Right lobe of liver (tissue), 6 donors: ENCODE data around the gene ACOT7. TPM values are rescaled to one million over a fixed set of nuclear protein-coding genes. Genes with fewer than 3 reads are reported as not detected.
A peak's percentile ranks its signal among the peaks of the same experiment; 100 is the strongest.

ENCODE experiments used
- ATAC-seq, 4 donors: fragments of 200-7000 bp; cut with Tn5 transposase; one replicate each; pipeline ENCODE4 v1.9.1; 2020; ENCODE audit warnings: mild to moderate bottlenecking in 4 of 4, moderate library complexity in 4 of 4
- DNase-seq, 3 donors: peaks; one replicate each; pipeline ENCODE4 v3.0.0-alpha.2; 2020
- H3K27ac ChIP-seq, 3 donors: fragments of 200-600 bp; one replicate each; pipeline ENCODE4 v1.8.0; 2022
- H3K27me3 ChIP-seq, 2 donors: fragments of 200-600 bp; one replicate each; pipeline ENCODE4 v1.8.0; 2022
- H3K36me3 ChIP-seq, 4 donors: fragments of 200-600 bp; sonication (generic) in 1 of 4; one replicate each; pipeline versions ENCODE4 v1.5.1 to v1.8.0; 2017 to 2022; ENCODE audit warnings: control low read depth in 1 of 4
- H3K4me1 ChIP-seq, 4 donors: fragments of 200-600 bp; sonication (generic) in 1 of 4; one replicate each; pipeline versions ENCODE4 v1.5.1 to v1.8.0; 2017 to 2022; ENCODE audit warnings: control low read depth in 1 of 4
- H3K4me3 ChIP-seq, 3 donors: fragments of 200-600 bp; one replicate each; pipeline ENCODE4 v1.8.0; 2022
- H3K9me3 ChIP-seq, 4 donors: fragments of 200-600 bp; sonication (generic) in 1 of 4; one replicate each; pipeline versions ENCODE4 v1.5.1 to v1.8.0; 2017 to 2022; ENCODE audit warnings: control low read depth in 1 of 4
- POLR2A ChIP-seq: fragments of 450-650 bp; IDR thresholded peaks from one replicate; pipeline ENCODE4 v1.6.1; 2017; ENCODE audit warnings: antibody characterized with exemption, mild to moderate bottlenecking
- WGBS: methylation state at CpG from one replicate; pipeline ENCODE4 v1.1.6; 2018; ENCODE audit warnings: low coverage, low lambda C conversion rate; ENCODE audit not compliant: insufficient coverage; ENCODE audit errors: missing lambda C conversion rate; 5-methylcytosine and 5-hydroxymethylcytosine counted together
- intact Hi-C, 2 donors: fragments of 100-400 bp; cut with DNase I; formaldehyde crosslinking; loops; one replicate each; pipeline versions ENCODE4 v1.11.2 to v1.14.1; 2022
- total RNA-seq, 6 experiments: library from RNA; depleted of rRNA in 2 of 6; stranded (reverse); fragments of >200 nt in 2 of 6; fragmentation: NEBNext Ultra II Directional in 3 of 6; extraction: Animal tissue kit (Norgen Biotek cat#: 25700) in 3 of 6; gene quantifications; one replicate each; pipeline versions ENCODE4 v1.1.0 to v1.2.4, GENCODE V29; 2016 to 2023
- TF ChIP-seq, protein P1 (sequence below), 4 donors: fragments of 200-600 bp in 3 of 4; fragments of 450-650 bp in 1 of 4; IDR thresholded peaks; one replicate each; pipeline versions ENCODE4 v1.5.1 to v1.8.0; 2016 to 2022; ENCODE audit warnings: antibody characterized with exemption in 4 of 4, mild to moderate bottlenecking in 2 of 4
- donor health status: DM: no; HTN: yes; CAD: no.
- donor health status: DM: no; HTN: no; CAD: no.
- donor health status: DM: no; HTN: no; CAD: no.
- donor health status: DM: no; HTN: yes; CAD: no.
- donor health status: DM: no; HTN: yes; CAD: no.

The ACOT7 gene
- total RNA-seq, 6 experiments from 2014 or later = 10.8 to 19.7 (median 14.1) TPM

DNA sequence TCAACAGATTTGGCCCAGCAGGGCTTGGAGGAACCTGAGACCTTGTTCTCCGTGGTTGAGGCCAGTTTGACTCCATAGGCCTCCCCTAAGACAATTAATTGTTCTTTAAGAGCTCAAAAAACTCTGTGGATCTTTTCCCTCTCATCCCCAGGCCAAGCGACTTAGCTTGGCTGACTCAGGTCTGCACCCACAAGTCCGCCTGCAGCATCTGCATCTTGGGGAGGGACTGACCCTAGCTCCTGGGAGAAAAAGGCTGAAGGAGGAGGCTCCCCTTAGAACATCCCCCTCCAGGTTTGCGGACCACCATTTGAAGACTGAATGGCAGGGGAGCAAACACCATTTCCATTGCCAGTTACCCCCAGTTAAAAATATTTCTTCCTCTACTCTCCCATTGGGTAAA is 27.7 kb upstream of the ACOT7 start:
- WGBS = 80% methylated on average over 1 of the region's 4 CpGs
- DNase-seq = no peak
- Histone ChIP-seq H3K36me3 (no peaks in the 10 kb centered on the region), H3K4me3 (no peak overlapping the region), H3K27ac (no peak overlapping the region), H3K9me3 (no peaks in the 10 kb centered on the region), H3K4me1 (peaks cover 0 to 36% (median 0%) of the 10 kb centered on the region in 4 donors), H3K27me3 (peaks cover 3 to 36% of the 10 kb centered on the region in 2 donors)
- no peak for ATAC-seq
- TF ChIP-seq, protein P1, sequence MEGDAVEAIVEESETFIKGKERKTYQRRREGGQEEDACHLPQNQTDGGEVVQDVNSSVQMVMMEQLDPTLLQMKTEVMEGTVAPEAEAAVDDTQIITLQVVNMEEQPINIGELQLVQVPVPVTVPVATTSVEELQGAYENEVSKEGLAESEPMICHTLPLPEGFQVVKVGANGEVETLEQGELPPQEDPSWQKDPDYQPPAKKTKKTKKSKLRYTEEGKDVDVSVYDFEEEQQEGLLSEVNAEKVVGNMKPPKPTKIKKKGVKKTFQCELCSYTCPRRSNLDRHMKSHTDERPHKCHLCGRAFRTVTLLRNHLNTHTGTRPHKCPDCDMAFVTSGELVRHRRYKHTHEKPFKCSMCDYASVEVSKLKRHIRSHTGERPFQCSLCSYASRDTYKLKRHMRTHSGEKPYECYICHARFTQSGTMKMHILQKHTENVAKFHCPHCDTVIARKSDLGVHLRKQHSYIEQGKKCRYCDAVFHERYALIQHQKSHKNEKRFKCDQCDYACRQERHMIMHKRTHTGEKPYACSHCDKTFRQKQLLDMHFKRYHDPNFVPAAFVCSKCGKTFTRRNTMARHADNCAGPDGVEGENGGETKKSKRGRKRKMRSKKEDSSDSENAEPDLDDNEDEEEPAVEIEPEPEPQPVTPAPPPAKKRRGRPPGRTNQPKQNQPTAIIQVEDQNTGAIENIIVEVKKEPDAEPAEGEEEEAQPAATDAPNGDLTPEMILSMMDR (IDR thresholded peaks at IDR 0.05) = no peak
- TF ChIP-seq POLR2A = no peak
- intact Hi-C loops = loop anchor here in 1 of 2 donors (10.0 kb wide), 1 partner anchor 176 kb away; the partner anchor contains the start of gene HES3

DNA sequence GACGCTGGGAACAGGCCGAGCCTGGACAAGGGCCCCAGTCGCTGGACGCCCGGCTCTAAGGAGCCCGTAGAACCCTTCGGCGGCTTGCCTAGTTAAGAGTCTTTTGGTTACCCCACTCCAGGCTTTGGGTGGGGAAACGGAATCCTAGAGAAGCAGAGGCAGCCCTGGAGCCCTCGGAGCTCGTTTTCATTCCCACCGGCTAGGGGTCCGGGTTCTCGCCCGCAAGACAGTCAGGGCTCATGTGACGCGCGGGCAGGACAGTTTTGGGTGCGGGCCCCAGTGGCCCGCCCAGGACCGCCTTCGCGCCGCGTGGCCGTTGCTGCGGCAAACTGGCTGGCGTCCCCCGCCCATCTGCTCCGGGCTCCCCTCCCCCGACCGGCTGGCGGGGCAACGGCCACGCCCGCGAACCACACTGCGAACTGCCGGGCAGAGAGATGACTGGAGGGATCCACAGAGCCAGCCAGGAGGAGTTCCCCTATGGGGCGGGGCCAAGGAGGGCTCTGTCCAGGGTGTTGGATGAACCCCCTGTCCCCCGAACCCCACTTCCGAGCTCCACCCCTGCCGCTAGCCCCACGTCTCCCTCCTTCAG is 27.0 kb upstream of the ACOT7 start:
- H3K4me1 ChIP-seq = peaks cover 0 to 36% (median 0%) of the 10 kb centered on the region in 4 donors
- H3K36me3 ChIP-seq = no peaks in the 10 kb centered on the region
- ATAC-seq (no peak), DNase-seq (no peak)
- WGBS = no CpG with 5 or more reads among the region's 44 CpGs
- H3K27me3 ChIP-seq = peaks cover under 1 to 32% of the 10 kb centered on the region in 2 donors
- no peak overlapping the region for H3K4me3 ChIP-seq
- H3K27ac ChIP-seq = no peak overlapping the region
- TF ChIP-seq POLR2A = no peak
- TF ChIP-seq, protein P1 (IDR thresholded peaks at IDR 0.05) = no peak
- H3K9me3 ChIP-seq = no peaks in the 10 kb centered on the region
- intact Hi-C loops = loop anchor here in 1 of 2 donors (10.0 kb wide), 1 partner anchor 176 kb away; the partner anchor contains the start of gene HES3

DNA sequence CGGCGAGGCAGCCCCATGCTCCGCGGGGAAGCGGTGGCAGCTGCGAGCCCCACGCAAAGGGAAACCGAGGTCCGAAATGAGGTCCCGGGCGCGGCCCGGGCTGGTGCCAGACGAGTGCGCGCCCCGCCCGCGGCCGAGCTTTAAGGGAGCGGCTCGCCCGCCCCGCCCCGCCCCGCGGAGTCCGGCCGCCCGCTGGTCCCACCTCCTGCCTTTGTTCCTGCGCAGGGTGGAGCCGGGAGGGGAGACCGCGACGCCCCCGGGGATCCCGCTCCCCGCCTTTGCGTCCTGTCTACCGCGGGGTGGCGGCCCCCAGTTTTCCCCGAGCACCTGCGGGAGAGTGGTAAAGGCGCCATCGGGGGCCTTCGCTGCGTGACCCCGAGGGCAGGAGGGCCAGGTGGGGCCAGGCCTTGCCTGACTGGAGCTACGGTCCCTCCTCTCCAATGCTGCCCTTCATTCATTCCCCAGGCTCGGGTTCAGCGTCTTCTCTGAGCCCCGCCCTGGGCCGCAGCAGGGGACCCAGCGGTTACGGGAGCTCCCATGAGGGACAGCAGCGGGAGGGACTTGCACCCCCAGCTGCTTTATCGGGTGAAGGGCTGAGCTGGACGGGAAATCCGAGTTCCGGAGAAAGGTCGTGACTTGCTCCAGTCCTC is 26.4 kb upstream of the ACOT7 start, which contains the start of gene HES2:
Gene HES2, minus strand, starts transcription at position 116 of the 650 bp plus-strand sequence. Its CDS starts 99 bp downstream, at position 17.
- Histone ChIP-seq H3K9me3 (no peaks in the 10 kb centered on the region), H3K4me1 (peaks cover 0 to 33% (median 0%) of the 10 kb centered on the region in 4 donors), H3K4me3 (peak within 1 kb of the TSS in 1 of 3 donors; percentile 21), H3K36me3 (no peaks in the 10 kb centered on the region), H3K27me3 (peaks cover 0 to 26% of the 10 kb centered on the region in 2 donors), H3K27ac (no peak within 1 kb of the TSS)
- ATAC-seq (peak; percentile 9 to 25 (median 14)), DNase-seq (no peak)
- TF ChIP-seq, protein P1 (IDR thresholded peaks at IDR 0.05) = no peak
- no peak for TF ChIP-seq POLR2A
- intact Hi-C loops = loop anchor here in 1 of 2 donors (10.0 kb wide), 1 partner anchor 175 kb away; the partner anchor contains the start of gene HES3
- 11% methylated on average over 9 of the region's 62 CpGs for WGBS

DNA sequence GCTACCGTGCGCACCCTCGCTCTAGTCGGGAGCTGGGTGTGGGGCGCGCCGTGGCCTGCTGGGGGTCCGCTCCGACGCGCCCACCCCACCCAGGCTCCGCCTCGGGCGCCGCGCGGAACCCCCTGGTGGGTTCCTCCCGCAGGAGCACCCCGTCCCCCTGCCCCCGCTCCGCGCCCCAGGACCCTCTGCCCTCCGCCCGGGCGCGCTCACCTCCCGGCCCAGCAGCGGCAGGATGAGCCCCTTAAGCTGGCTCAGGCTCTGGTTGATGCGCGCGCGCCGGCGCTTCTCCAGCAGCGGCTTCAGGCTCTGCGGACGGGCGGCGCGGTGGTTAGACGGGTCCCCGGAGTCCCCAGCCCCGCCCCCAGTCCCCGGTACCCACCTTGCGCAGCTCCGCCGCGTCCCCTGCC is 25.8 kb upstream of the ACOT7 start:
- TF ChIP-seq POLR2A = no peak
- TF ChIP-seq, protein P1 (IDR thresholded peaks at IDR 0.05) = no peak
- Histone ChIP-seq H3K36me3 (no peaks in the 10 kb centered on the region), H3K9me3 (no peaks in the 10 kb centered on the region), H3K27me3 (peaks cover 0 to 23% of the 10 kb centered on the region in 2 donors), H3K27ac (no peak overlapping the region), H3K4me3 (peak overlapping the region in 1 of 3 donors; percentile 13), H3K4me1 (peaks cover 0 to 28% (median 0%) of the 10 kb centered on the region in 4 donors)
- no peak for ATAC-seq
- DNase-seq = no peak
- no CpG with 5 or more reads among the region's 48 CpGs for WGBS
- intact Hi-C loops = no loop called here
